HG02610 (cell line): Measurements from ENCODE around the gene MMP19.
"Not testable (repeated sequence)": the region's sequence is repeated elsewhere in the genome, so short reads cannot be mapped to it uniquely, and the experiment has no call there.

ENCODE experiments used
- ATAC-seq: cut with Tn5 transposase; IDR thresholded peaks from one replicate; pipeline ENCODE4 v1.9.1; 2021; ENCODE audit warnings: mild to moderate bottlenecking, moderate library complexity; ENCODE audit not compliant: unreplicated experiment

The MMP19 gene

GRCh38 chr12:55844961-55845360, 2.2 kb upstream of the MMP19 start:
- ATAC-seq, result no peak

- no peak for ATAC-seq
Observed at GRCh38 chr12:55843431-55843830, 695 bp upstream of the MMP19 start.

GRCh38 chr12:55840581-55841351, 2.0 kb downstream of the MMP19 start:
- ATAC-seq, result no peak

GRCh38 chr12:55839345-55840140, 3.2 kb downstream of the MMP19 start:
- no peak for ATAC-seq

- ATAC-seq, result no peak
Observed at GRCh38 chr12:55838361-55838760, 4.4 kb downstream of the MMP19 start.

GRCh38 chr12:55834400-55834799, 8.3 kb downstream of the MMP19 start:
- ATAC-seq, result not testable (repeated sequence)

- ATAC-seq, result no peak
Observed at GRCh38 chr12:55833056-55833455, 9.7 kb downstream of the MMP19 start.

- no peak for ATAC-seq
Observed at GRCh38 chr12:55831447-55831815, 11.3 kb downstream of the MMP19 start.

GRCh38 chr12:55830601-55831446, 11.9 kb downstream of the MMP19 start:
- no peak for ATAC-seq

- peak; percentile 20 for ATAC-seq
Observed at GRCh38 chr12:55829967-55830600, 12.7 kb downstream of the MMP19 start.

- no peak for ATAC-seq
Observed at GRCh38 chr12:55828357-55828756, 14.4 kb downstream of the MMP19 start.

- ATAC-seq, result no peak
Observed at GRCh38 chr12:55827806-55828205, 14.9 kb downstream of the MMP19 start.

- no peak for ATAC-seq
Observed at GRCh38 chr12:55824726-55825125, 18.0 kb downstream of the MMP19 start.

GRCh38 chr12:55823419-55823818, 19.3 kb downstream of the MMP19 start:
- ATAC-seq, result no peak

- no peak for ATAC-seq
Observed at GRCh38 chr12:55822228-55822627, 20.5 kb downstream of the MMP19 start.

GRCh38 chr12:55820679-55821078, 22.1 kb downstream of the MMP19 start:
- ATAC-seq, result no peak

GRCh38 chr12:55818886-55819285, 23.9 kb downstream of the MMP19 start:
- ATAC-seq, result no peak

GRCh38 chr12:55818140-55818728, 24.5 kb downstream of the MMP19 start:
- peak; percentile 26 for ATAC-seq

- ATAC-seq, result peak; percentile 98
Observed at GRCh38 chr12:55817345-55818139, 25.2 kb downstream of the MMP19 start, which contains the start of the genes ORMDL2 and SARNP. Gene ORMDL2, plus strand, starts transcription at chr12:55818041. Its CDS starts 959 bp downstream, at chr12:55819000. Gene SARNP, minus strand, starts transcription at chr12:55817724. Its CDS starts 23 bp downstream, at chr12:55817701.
